ENCODE measurements around the gene PLXNB3.
A peak's percentile ranks its signal among the peaks of the same experiment; 100 is the strongest.
"Not testable (repeated sequence)": the region's sequence is repeated elsewhere in the genome, so short reads cannot be mapped to it uniquely, and the experiment has no call there.

Gene PLXNB3

GRCh38 chrX:153763989-153764755 is at the start of gene PLXNB3:
Gene PLXNB3, plus strand, starts transcription at chrX:153764249. Its CDS starts 1,287 bp downstream, at chrX:153765536.
- DNase-seq (ENCODE audit: low read depth, low spot score): no peak

- no peak for DNase-seq (ENCODE audit: low read depth, low spot score)
Measured at GRCh38 chrX:153714256-153714655, 49.8 kb upstream of the PLXNB3 start.

- DNase-seq (ENCODE audit: low read depth, low spot score): no peak
Measured at GRCh38 chrX:153717445-153717844, 46.6 kb upstream of the PLXNB3 start.

GRCh38 chrX:153719238-153719637 is 44.8 kb upstream of the PLXNB3 start:
- no peak for DNase-seq (ENCODE audit: low read depth, low spot score)

- DNase-seq (ENCODE audit: low read depth, low spot score): no peak
Measured at GRCh38 chrX:153719701-153720100, 44.3 kb upstream of the PLXNB3 start.

DNA sequence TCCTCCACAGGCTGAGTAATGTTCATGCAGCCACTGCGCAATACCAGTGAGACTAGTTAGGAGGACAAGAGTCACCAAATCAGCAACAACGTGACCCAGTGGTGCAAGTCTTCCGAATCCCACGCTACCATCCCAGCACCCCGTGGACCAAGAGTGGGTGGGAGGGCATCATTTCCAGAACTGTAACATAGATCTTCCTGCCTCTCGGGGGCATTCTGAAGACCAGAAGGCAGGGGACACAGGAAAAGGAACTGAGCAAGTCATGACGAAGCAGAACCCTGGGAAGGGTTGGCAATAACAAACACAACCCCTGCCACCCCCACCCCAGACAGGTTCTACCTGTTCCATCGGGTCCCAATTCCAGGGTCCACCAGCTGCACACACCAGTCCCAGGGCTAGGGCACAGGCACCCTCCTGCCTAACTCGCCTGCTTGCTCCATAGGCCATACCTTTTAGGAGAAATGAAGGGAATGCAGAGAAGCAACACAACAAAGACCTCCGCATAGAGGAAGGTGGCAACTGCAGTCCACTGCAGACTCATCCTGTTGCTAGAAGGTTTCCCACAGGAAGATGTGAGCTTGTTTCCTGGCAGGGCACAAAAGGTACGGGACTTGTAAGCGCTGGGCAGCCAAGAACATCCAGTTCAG is 41.2 kb upstream of the PLXNB3 start:
- DNase-seq (ENCODE audit: low read depth, low spot score): no peak

GRCh38 chrX:153723351-153724251 is 40.4 kb upstream of the PLXNB3 start:
- DNase-seq (ENCODE audit: low read depth, low spot score): no peak

- DNase-seq (ENCODE audit: low read depth, low spot score): peak; percentile 39
Measured at GRCh38 chrX:153724252-153725038, 39.6 kb upstream of the PLXNB3 start, which contains the start of the genes ABCD1 and BCAP31. Gene ABCD1, plus strand, starts transcription at chrX:153724856. Its CDS starts 411 bp downstream, at chrX:153725267. Gene BCAP31, minus strand, starts transcription at chrX:153724387. Its CDS starts 1,143 bp downstream, at chrX:153723244.

DNA sequence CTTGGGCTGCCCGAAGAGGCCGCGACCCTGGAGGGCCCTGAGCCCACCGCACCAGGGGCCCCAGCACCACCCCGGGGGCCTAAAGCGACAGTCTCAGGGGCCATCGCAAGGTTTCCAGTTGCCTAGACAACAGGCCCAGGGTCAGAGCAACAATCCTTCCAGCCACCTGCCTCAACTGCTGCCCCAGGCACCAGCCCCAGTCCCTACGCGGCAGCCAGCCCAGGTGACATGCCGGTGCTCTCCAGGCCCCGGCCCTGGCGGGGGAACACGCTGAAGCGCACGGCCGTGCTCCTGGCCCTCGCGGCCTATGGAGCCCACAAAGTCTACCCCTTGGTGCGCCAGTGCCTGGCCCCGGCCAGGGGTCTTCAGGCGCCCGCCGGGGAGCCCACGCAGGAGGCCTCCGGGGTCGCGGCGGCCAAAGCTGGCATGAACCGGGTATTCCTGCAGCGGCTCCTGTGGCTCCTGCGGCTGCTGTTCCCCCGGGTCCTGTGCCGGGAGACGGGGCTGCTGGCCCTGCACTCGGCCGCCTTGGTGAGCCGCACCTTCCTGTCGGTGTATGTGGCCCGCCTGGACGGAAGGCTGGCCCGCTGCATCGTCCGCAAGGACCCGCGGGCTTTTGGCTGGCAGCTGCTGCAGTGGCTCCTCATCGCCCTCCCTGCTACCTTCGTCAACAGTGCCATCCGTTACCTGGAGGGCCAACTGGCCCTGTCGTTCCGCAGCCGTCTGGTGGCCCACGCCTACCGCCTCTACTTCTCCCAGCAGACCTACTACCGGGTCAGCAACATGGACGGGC is 38.8 kb upstream of the PLXNB3 start:
- DNase-seq (ENCODE audit: low read depth, low spot score): no peak

DNA sequence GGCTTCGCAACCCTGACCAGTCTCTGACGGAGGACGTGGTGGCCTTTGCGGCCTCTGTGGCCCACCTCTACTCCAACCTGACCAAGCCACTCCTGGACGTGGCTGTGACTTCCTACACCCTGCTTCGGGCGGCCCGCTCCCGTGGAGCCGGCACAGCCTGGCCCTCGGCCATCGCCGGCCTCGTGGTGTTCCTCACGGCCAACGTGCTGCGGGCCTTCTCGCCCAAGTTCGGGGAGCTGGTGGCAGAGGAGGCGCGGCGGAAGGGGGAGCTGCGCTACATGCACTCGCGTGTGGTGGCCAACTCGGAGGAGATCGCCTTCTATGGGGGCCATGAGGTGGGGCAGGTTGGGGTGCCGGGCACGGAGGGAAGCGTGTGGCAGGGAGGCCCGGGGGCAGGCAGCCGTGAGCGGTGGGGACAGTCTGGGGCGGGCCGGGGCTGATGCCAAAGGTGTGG is 38.2 kb upstream of the PLXNB3 start:
- no peak for DNase-seq (ENCODE audit: low read depth, low spot score)

- no peak for DNase-seq (ENCODE audit: low read depth, low spot score)
Measured at GRCh38 chrX:153726286-153727122, 37.5 kb upstream of the PLXNB3 start.

DNA sequence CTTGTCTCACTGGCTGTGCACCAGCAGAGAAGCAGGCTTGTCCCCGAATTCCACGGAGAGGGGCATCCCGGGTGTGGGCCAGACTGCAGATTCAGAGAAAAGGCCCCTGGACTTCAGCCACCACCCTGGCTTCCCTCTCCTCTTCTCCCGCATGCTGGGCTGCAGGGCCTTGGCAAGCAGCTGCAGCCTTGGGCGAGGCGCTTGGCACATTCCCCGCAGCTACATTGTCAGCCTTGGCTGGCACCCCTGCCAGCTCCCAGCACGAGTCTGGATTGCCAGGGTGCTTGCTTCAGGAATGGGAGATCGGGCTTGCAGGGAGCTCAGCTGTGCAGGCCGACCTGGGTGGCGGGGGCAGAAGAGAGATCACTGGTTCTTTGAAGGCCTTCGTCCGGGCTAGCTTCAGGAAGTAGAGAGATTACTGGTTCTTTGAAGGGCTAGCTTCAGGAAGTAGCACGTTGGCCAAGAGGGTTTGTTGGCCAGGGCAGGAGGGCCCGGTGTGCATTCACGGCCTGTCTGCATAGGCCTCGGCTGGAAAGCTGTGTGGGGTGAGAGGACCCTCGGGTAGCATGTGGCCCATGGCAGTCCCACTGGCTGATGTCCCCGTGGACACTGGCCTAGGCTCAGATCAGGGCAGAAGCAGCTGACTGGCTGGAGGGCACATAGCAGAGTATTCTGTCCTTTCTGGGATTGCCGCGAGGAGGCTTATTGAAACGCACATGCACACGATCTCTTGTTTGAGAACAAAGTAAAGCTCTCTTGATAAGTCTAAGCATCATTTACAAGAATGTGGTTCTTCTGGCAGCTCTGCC is 36.7 kb upstream of the PLXNB3 start:
- no peak for DNase-seq (ENCODE audit: low read depth, low spot score)

GRCh38 chrX:153728095-153728494 is 36.0 kb upstream of the PLXNB3 start:
- DNase-seq (ENCODE audit: low read depth, low spot score): no peak

GRCh38 chrX:153728951-153729631 is 35.0 kb upstream of the PLXNB3 start:
- no peak for DNase-seq (ENCODE audit: low read depth, low spot score)

GRCh38 chrX:153730115-153730514 is 33.9 kb upstream of the PLXNB3 start:
- not testable (repeated sequence) for DNase-seq (ENCODE audit: low read depth, low spot score)

DNA sequence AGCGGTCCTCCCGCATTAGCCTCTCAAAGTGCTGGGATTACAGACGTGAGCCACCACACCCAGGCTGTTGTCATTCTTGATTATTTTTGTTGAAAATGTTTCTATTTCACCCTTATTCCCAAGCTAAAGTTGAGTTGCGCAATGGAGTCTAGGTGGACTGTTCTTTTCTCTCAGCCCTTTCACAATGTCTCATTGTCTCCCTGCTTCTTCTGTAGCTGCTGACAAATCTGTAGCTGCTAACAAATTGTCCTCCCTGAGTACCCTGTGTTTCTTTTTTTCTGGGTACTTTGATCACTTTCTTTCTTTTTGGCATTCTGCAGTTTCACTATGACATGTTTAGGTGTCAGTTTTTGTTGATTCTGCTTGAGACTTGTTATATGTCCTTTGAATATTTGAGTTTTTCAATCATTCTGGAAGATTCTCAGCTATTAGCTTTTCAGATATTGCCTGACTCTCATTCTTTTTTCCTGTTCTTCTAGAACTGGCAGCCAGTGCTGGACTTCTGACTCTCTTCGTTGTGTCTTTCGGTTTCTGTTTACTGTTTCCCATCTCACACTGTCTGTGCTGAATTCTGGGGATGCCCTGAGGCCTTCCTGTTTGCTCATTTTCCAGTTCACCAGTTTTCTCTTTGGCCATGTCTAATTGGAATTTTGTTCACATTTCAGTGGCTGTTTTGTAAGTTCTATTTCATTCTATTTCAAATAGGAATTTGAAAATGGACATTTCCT is 32.8 kb upstream of the PLXNB3 start:
- DNase-seq (ENCODE audit: low read depth, low spot score): no peak

DNA sequence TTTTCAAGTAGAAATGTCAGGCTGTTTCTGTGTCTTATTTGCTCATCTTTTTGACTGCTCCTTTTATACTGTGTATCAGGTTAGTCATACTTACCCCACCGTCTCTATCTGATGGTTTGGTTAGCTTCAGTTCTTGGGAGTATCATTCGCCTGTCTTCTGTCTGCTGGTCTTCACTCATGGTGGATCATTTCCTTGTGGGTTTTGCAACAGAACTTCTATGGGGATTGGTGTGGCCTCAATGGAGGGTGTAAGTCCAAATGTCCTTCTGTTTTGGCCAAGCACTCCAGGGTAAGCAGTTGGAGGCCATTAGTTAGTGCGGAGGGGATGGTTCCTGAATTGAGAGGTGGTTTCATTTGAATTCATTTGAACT is 32.2 kb upstream of the PLXNB3 start:
- no peak for DNase-seq (ENCODE audit: low read depth, low spot score)
